ENCODE data around the gene NEURL2. TPM values are rescaled to one million over a fixed set of nuclear protein-coding genes. Genes with fewer than 3 reads are reported as not detected.
"Not testable (repeated sequence)": the region's sequence is repeated elsewhere in the genome, so short reads cannot be mapped to it uniquely, and the experiment has no call there.

The NEURL2 gene
- total RNA-seq, 4 donors from 2014 or later, result 14.7 to 30.4 (median 18.1) TPM

DNA sequence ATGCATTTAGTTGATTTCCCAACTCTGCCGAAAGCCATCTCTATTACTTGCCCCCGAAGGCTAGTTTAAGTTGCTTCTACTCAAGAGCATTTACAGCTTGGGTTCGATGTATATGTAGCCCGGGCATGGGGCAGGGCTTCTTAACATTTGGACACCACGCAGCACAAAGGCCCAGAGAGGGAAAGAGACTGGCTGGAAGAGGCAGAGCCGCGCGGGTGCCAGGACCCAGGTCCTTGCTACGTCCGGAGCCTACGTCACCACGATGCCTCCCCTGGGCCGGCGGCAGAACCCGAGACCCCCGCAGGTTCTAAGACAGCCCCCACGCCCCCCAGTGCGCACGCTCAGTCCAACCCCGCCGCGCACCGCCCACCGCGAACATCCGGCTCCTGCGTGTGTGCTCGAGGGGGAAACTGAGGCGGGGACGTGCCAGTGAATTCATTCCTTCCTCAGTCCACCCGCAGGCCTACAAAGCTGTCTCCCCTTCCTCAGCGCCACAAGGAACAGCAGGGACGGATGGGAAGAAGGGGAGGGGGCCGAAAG is 43.1 kb upstream of the NEURL2 start:
- H3K4me1 ChIP-seq, result peaks cover 7 to 22% (median 10%) of the 10 kb centered on the region in 4 donors
- H3K4me3 ChIP-seq, result peak overlapping the region; percentile 66 to 99 (median 84)
- H3K27ac ChIP-seq, result peak overlapping the region; percentile 97 to 100 (median 99)
- H3K36me3 ChIP-seq, result peaks cover 0 to 16% (median 7%) of the 10 kb centered on the region in 4 donors
- in situ Hi-C loops (cut with MboI; ENCODE audit: low pct_ligation_motif_present in 1 of 4, low pct_unique_long_range_greater_than_20kb in 1 of 4, low sequenced_read_pairs in 3 of 4) (no loop called here), intact Hi-C loops (cut with DNase I; ENCODE audit: low total_unique reads) (no loop called here)
- H3K9me3 ChIP-seq, result no peaks in the 10 kb centered on the region
- WGBS, 2 donors (ENCODE audit: low coverage in 1 of 2), result 0% methylated on average over 1 to 19 of the region's 34 CpGs
- no peaks in the 10 kb centered on the region for H3K27me3 ChIP-seq
- peak; percentile 59 for DNase-seq
- TF ChIP-seq, protein P1, sequence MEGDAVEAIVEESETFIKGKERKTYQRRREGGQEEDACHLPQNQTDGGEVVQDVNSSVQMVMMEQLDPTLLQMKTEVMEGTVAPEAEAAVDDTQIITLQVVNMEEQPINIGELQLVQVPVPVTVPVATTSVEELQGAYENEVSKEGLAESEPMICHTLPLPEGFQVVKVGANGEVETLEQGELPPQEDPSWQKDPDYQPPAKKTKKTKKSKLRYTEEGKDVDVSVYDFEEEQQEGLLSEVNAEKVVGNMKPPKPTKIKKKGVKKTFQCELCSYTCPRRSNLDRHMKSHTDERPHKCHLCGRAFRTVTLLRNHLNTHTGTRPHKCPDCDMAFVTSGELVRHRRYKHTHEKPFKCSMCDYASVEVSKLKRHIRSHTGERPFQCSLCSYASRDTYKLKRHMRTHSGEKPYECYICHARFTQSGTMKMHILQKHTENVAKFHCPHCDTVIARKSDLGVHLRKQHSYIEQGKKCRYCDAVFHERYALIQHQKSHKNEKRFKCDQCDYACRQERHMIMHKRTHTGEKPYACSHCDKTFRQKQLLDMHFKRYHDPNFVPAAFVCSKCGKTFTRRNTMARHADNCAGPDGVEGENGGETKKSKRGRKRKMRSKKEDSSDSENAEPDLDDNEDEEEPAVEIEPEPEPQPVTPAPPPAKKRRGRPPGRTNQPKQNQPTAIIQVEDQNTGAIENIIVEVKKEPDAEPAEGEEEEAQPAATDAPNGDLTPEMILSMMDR (IDR thresholded peaks at IDR 0.05), result no peak
- no peak for TF ChIP-seq EP300 (IDR thresholded peaks at IDR 0.05; ENCODE audit: low read depth)
- TF ChIP-seq POLR2A (IDR thresholded peaks at IDR 0.05), result no peak
- TF ChIP-seq POLR2AphosphoS5 (IDR thresholded peaks at IDR 0.05), result no peak

DNA sequence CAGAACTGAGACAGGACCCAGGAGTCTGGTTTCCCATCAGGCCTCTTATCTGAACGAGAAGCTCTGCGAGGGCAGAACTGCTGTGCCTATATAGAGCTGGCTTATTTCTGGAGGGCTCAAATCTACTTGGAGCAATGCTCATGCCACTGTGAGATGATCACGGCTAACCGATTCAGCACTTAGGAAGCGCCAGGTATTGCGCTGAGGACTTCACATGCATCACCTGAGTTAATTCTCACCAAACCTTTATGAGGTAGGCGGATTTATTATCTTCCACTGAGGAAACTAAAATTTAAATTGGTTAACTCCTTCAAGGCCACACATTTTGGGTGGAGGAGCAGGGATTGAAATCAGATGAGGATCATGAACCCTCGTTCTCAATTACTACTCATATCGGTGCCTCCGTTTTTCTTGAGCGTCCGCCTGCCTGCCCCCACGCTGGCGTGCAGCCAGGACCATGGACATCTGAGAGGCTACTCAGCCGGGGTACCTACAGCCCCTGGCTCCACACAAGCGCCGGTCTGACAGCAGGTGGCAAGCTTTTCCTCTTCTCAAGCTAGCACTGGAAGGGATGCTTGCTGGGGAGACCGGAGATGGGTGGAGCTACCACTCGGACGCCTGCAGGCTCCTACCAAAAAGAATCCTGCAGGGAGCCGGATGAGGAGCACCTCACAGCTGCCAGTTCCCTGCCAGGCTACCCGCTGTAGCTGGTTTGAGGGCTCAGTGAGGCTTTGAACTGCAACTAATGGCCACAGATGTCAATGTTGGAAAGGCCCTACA is 42.4 kb upstream of the NEURL2 start:
- Histone ChIP-seq H3K4me3 (peak overlapping the region; percentile 66 to 99 (median 84)), H3K4me1 (peaks cover 7 to 22% (median 10%) of the 10 kb centered on the region in 4 donors)
- intact Hi-C loops (cut with DNase I; ENCODE audit: low total_unique reads), result no loop called here

DNA sequence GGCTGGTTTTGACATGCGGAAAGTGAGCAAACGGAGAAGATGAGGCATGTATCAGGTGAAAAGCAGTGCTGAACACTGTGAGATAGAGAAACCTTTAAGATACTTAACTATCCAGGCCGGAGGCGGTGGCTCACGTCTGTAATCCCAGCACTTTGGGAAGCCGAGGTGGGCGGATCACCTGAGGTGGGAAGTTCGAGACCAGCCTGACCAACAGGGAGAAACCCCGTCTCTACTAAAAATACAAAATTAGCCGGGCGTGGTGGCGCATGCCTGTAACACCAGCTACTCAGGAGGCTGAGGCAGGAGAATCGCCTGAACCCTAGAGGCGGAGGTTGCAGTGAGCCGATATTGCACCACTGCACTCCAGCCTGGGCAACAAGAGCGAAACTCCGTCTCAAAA is 40.7 kb upstream of the NEURL2 start:
- H3K27ac ChIP-seq; in situ Hi-C loops (cut with MboI; ENCODE audit: low pct_ligation_motif_present in 1 of 4, low pct_unique_long_range_greater_than_20kb in 1 of 4, low sequenced_read_pairs in 3 of 4); intact Hi-C loops (cut with DNase I; ENCODE audit: low total_unique reads); DNase-seq; H3K4me3 ChIP-seq; H3K9me3 ChIP-seq; H3K36me3 ChIP-seq; H3K27me3 ChIP-seq: not testable (repeated sequence)
- WGBS, 2 donors (ENCODE audit: low coverage in 1 of 2), result 92% methylated on average over 17 of the region's 17 CpGs; no CpG with 5 or more reads in 1 of the 2 donors
- peaks cover 7 to 21% (median 9%) of the 10 kb centered on the region in 4 donors for H3K4me1 ChIP-seq

More for the DNA sequence above, 42.4 kb upstream of the NEURL2 start:
- TF ChIP-seq EP300 (IDR thresholded peaks at IDR 0.05; ENCODE audit: low read depth), result no peak
- TF ChIP-seq, protein P1 (IDR thresholded peaks at IDR 0.05), result peak in 4 of 5 experiments; percentile 6 to 41 (median 21)
- TF ChIP-seq POLR2AphosphoS5 (IDR thresholded peaks at IDR 0.05), result peak in 1 of 3 donors; percentile 33
- H3K27me3 ChIP-seq, result no peaks in the 10 kb centered on the region
- H3K36me3 ChIP-seq, result peaks cover 0 to 13% (median 6%) of the 10 kb centered on the region in 4 donors
- DNase-seq, result peak; percentile 79
- peak overlapping the region; percentile 97 to 100 (median 99) for H3K27ac ChIP-seq
- 18 to 43% methylated on average over 2 to 22 of the region's 22 CpGs for WGBS, 2 donors (ENCODE audit: low coverage in 1 of 2)
- in situ Hi-C loops (cut with MboI; ENCODE audit: low pct_ligation_motif_present in 1 of 4, low pct_unique_long_range_greater_than_20kb in 1 of 4, low sequenced_read_pairs in 3 of 4), result no loop called here
- no peaks in the 10 kb centered on the region for H3K9me3 ChIP-seq

DNA sequence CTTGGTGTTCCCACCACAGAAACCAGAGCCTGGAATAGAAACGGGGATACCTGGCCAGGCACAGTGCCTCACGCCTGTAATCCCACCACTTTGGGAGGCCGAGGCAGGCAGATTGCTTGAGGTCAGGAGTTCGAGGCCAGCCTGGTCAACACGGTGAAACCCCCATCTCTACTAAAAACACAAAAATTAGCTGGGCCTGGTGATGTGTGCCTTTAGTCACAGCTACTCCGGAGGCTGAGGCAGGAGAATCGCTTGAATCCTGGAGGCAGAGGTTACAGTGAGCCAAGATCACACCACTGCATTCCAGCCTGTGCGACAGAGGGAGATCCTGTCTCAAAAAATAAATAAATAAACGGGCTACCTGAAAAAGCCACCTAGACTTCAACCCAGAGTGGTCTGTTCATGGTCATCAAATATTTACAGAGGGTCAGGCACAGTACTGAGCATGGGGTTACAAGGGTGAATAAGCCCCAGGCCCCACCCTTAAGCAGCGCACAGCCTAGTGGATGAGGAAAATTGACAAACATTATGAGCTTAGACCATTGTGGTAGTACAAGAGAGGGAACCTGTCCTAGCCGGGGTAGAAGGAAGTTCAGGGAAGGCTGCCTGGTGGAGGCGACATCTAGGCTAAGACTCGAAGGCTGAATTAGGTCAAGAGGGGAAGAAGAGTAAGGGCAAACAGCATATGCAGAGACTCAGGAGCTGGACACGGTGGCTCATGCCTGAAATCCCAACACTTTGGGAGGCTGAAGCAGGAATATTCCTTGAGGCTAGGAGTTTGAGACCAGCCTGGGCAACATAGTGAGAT is 36.3 kb upstream of the NEURL2 start:
- Histone ChIP-seq H3K27ac (no peak overlapping the region), H3K4me1 (peaks cover 0 to 14% (median 6%) of the 10 kb centered on the region in 4 donors), H3K36me3 (no peaks in the 10 kb centered on the region), H3K4me3 (no peak overlapping the region), H3K27me3 (no peaks in the 10 kb centered on the region), H3K9me3 (no peaks in the 10 kb centered on the region)
- in situ Hi-C loops (cut with MboI; ENCODE audit: low pct_ligation_motif_present in 1 of 4, low pct_unique_long_range_greater_than_20kb in 1 of 4, low sequenced_read_pairs in 3 of 4) (no loop called here), intact Hi-C loops (cut with DNase I; ENCODE audit: low total_unique reads) (no loop called here)
- no peak for DNase-seq
- no peak for TF ChIP-seq POLR2A (IDR thresholded peaks at IDR 0.05)
- TF ChIP-seq, protein P1 (IDR thresholded peaks at IDR 0.05), result no peak
- TF ChIP-seq EP300 (IDR thresholded peaks at IDR 0.05; ENCODE audit: low read depth), result no peak
- no peak for TF ChIP-seq POLR2AphosphoS5 (IDR thresholded peaks at IDR 0.05)
- 76 to 83% methylated on average over 12 to 14 of the region's 14 CpGs for WGBS, 2 donors (ENCODE audit: low coverage in 1 of 2)
